Thyroid gland (tissue), 4 donors: ENCODE measurements around the gene TMTC4.

Experiments used
- CTCF ChIP-seq, 6 experiments: fragments of 200-600 bp in 3 of 6; fragments of 450-650 bp in 3 of 6; sonication (generic) in 3 of 6; IDR thresholded peaks; one replicate each; pipeline ENCODE4 v1.5.1; 2016 to 2019; ENCODE audit warnings: antibody characterized with exemption in 6 of 6, mild to moderate bottlenecking in 2 of 6, inconsistent platforms in 1 of 6, moderate library complexity in 1 of 6
- POLR2A ChIP-seq, 2 donors: fragments of 450-650 bp; IDR thresholded peaks; one replicate each; pipeline ENCODE4 v1.6.1; 2017; ENCODE audit warnings: antibody characterized with exemption in 2 of 2, mild to moderate bottlenecking in 2 of 2, moderate library complexity in 1 of 2

- TF ChIP-seq POLR2A (IDR thresholded peaks at IDR 0.05), result no peak
- TF ChIP-seq CTCF (IDR thresholded peaks at IDR 0.05), result no peak
These were observed 113.5 kb downstream of the TMTC4 start for GRCh38 chr13:100561158-100561499.
